HCT116 (cell line): Measurements from ENCODE around the gene SLAIN1. TPM values are rescaled to one million over a fixed set of nuclear protein-coding genes. Genes with fewer than 3 reads are reported as not detected.

Experiments used
- ATAC-seq: fragments of 200-7000 bp; cut with Tn5 transposase; 2 replicates; pipeline ENCODE4 v1.9.1; 2020; ENCODE audit warnings: mild to moderate bottlenecking, moderate library complexity
- BruUV-seq: library from RNA; stranded (reverse); fragments of 400-500 nt; replicated peaks from 2 replicates; lab custom pipeline; 2021; lab: Mats Ljungman, UMichigan
- CTCF ChIA-PET: fragments of 300-600 bp; sonication (Branson Sonifier 250); formaldehyde crosslinking; loops from one replicate; lab custom pipeline; 2021; ENCODE audit warnings: antibody characterized with exemption; lab: Charles Lee
- POLR2A ChIA-PET: fragments of 300-600, 350-600 bp; sonication (Branson Sonifier 250); formaldehyde crosslinking; loops from one replicate; lab custom pipeline; 2021; ENCODE audit warnings: antibody characterized with exemption; lab: Charles Lee
- RAD21 ChIA-PET, 2 experiments: fragments of 300-600 bp; sonication (Branson Sonifier 250); formaldehyde crosslinking; loops; one replicate each; lab custom pipeline; 2023; ENCODE audit warnings: low total read pairs in 2 of 2; ENCODE audit not compliant: uncharacterized antibody in 2 of 2, unreplicated experiment in 2 of 2, low non-redundant PET in 1 of 2; lab: Charles Lee
- DNase-seq: peaks from one replicate; pipeline ENCODE4 v3.0.0-alpha.2; 2010; ENCODE audit warnings: low read depth, low spot score
- H2AFZ ChIP-seq: fragments of 200-600 bp; shearing (Covaris generic), sonication (generic); 2 replicates; pipeline ENCODE4 v1.6.1; 2017; ENCODE audit warnings: low read depth, mixed run types, mixed read lengths, antibody characterized with exemption, low read length; ENCODE audit not compliant: poor library complexity, severe bottlenecking
- H3K27ac ChIP-seq: 2 replicates; pipeline ENCODE4 v1.5.1; 2012; ENCODE audit warnings: low read depth, low read length
- H3K27me3 ChIP-seq: fragments of 200-600 bp; sonication (generic); 2 replicates; pipeline ENCODE4 v1.6.1; 2016; ENCODE audit warnings: mixed run types, low read length, mixed read lengths; ENCODE audit not compliant: insufficient read depth
- H3K36me3 ChIP-seq, 2 experiments: fragments of 200-500 bp in 1 of 2; fragments of 200-600 bp in 1 of 2; sonication (Bioruptor generic) in 1 of 2; sonication (generic) in 1 of 2; 2 replicates each; pipeline versions ENCODE4 v1.5.1 to v1.6.1; 2014 to 2016; ENCODE audit warnings: low read length in 2 of 2, inconsistent platforms in 1 of 2, mixed read lengths in 1 of 2, mixed run types in 1 of 2; ENCODE audit not compliant: insufficient read depth in 2 of 2, control insufficient read depth in 1 of 2
- H3K4me1 ChIP-seq, 2 experiments: fragments of 200-600 bp in 1 of 2; sonication (generic) in 1 of 2; 2 replicates each; pipeline versions ENCODE4 v1.5.1 to v1.6.1; 2012 to 2017; ENCODE audit warnings: low read length in 2 of 2, inconsistent platforms in 1 of 2, mild to moderate bottlenecking in 1 of 2, mixed read lengths in 1 of 2, mixed run types in 1 of 2, moderate library complexity in 1 of 2; ENCODE audit not compliant: insufficient read depth in 2 of 2, control insufficient read depth in 1 of 2
- H3K4me2 ChIP-seq: fragments of 200-600 bp; sonication (generic); 2 replicates; pipeline ENCODE4 v1.6.1; 2017; ENCODE audit warnings: mixed run types, low read length, mixed read lengths
- H3K4me3 ChIP-seq, 2 experiments: fragments of 200-600 bp in 1 of 2; sonication (generic) in 1 of 2; replicated peaks in 1 of 2; 2 replicates each; pipeline ENCODE4 v1.5.1; 2011 to 2016; ENCODE audit warnings: low read length in 2 of 2, control low read depth in 1 of 2, low read depth in 1 of 2, mild to moderate bottlenecking in 1 of 2, mixed read lengths in 1 of 2, mixed run types in 1 of 2
- H3K79me2 ChIP-seq: fragments of 200-600 bp; sonication (generic); 2 replicates; pipeline ENCODE4 v1.6.1; 2017; ENCODE audit warnings: mild to moderate bottlenecking, mixed run types, low read length, moderate library complexity, mixed read lengths; ENCODE audit not compliant: insufficient read depth
- H3K9ac ChIP-seq: fragments of 200-600 bp; sonication (generic); 2 replicates; pipeline ENCODE4 v1.6.1; 2016; ENCODE audit warnings: low read length, mixed read lengths
- H3K9me2 ChIP-seq: fragments of 200-600 bp; sonication (generic), shearing (Covaris generic); 2 replicates; pipeline ENCODE4 v1.6.1; 2017; ENCODE audit warnings: mixed run types, mild to moderate bottlenecking, moderate library complexity; ENCODE audit not compliant: insufficient read depth
- H3K9me3 ChIP-seq, 2 experiments: fragments of 200-500 bp in 1 of 2; fragments of 200-600 bp in 1 of 2; sonication (Bioruptor generic) in 1 of 2; sonication (generic) in 1 of 2; 2 replicates each; pipeline ENCODE4 v1.6.1; 2014 to 2017; ENCODE audit warnings: low read length in 2 of 2, mixed read lengths in 2 of 2, inconsistent platforms in 1 of 2, low read depth in 1 of 2, mild to moderate bottlenecking in 1 of 2, mixed run types in 1 of 2, moderate library complexity in 1 of 2; ENCODE audit not compliant: control insufficient read depth in 1 of 2, insufficient read depth in 1 of 2
- H4K20me1 ChIP-seq: fragments of 200-600 bp; sonication (generic), shearing (Covaris generic); 2 replicates; pipeline ENCODE4 v1.6.1; 2017; ENCODE audit warnings: mixed run types, mild to moderate bottlenecking, moderate library complexity; ENCODE audit not compliant: insufficient read depth
- ELF1 ChIP-seq: IDR thresholded peaks from 2 replicates; pipeline ENCODE4 v1.6.1; 2012; ENCODE audit warnings: low read depth, borderline replicate concordance
- RAD21 ChIP-seq: IDR thresholded peaks from 2 replicates; pipeline ENCODE4 v1.6.1; 2012; ENCODE audit warnings: low read depth, mild to moderate bottlenecking
- REST ChIP-seq: IDR thresholded peaks from 2 replicates; pipeline ENCODE4 v1.6.1; 2012; ENCODE audit warnings: low read depth
- SRF ChIP-seq: IDR thresholded peaks from 2 replicates; pipeline ENCODE4 v1.6.1; 2012; ENCODE audit warnings: low read depth
- ZFX ChIP-seq: fragments of 450-650 bp; IDR thresholded peaks from 2 replicates; pipeline ENCODE4 v1.6.1; 2017
- intact Hi-C: fragments of 100-400 bp; cut with micrococcal nuclease; formaldehyde crosslinking; loops from 2 replicates; pipeline ENCODE4 v1.10.0; 2022
- total RNA-seq: library from RNA; stranded (reverse); gene quantifications from one replicate; pipeline ENCODE4 v1.2.1, GENCODE V29; 2021; ENCODE audit not compliant: unreplicated experiment
- TF ChIP-seq, protein P1 (sequence below), 3 experiments: fragments of 200-600 bp in 1 of 3; sonication (generic) in 1 of 3; IDR thresholded peaks in 2 of 3; conservative IDR thresholded peaks in 1 of 3; 2 replicates each; pipeline ENCODE4 v1.5.1; 2012 to 2017; ENCODE audit warnings: low read depth in 2 of 3, low read length in 2 of 3, antibody characterized with exemption in 1 of 3, borderline replicate concordance in 1 of 3, control low read depth in 1 of 3, mild to moderate bottlenecking in 1 of 3, mixed read lengths in 1 of 3, mixed run types in 1 of 3, moderate library complexity in 1 of 3; ENCODE audit not compliant: insufficient read depth in 1 of 3

Gene SLAIN1
- total RNA-seq, 1 experiment from 2014 or later = 0.34 TPM

- ATAC-seq (no peak), DNase-seq (no peak)
- BruUV-seq = no TSS peak
- no peaks in the 10 kb centered on the region for H4K20me1 ChIP-seq
- CTCF ChIA-PET = interaction anchor here (0.7 to 1.5 kb wide), 2 partner anchors 156 to 157 kb away, joined by 3 to 4 read pairs; no protein-coding TSS in a partner anchor
- H3K4me3 ChIP-seq = no peak overlapping the region
- POLR2A ChIA-PET = no interaction called here
- H3K36me3 ChIP-seq = no peaks in the 10 kb centered on the region
- intact Hi-C loops = no loop called here
- no peak overlapping the region for H3K27ac ChIP-seq
- no peak overlapping the region for H3K9ac ChIP-seq
- H3K4me1 ChIP-seq = no peaks in the 10 kb centered on the region
- H3K79me2 ChIP-seq = no peaks in the 10 kb centered on the region
- no peak overlapping the region for H3K4me2 ChIP-seq
- H3K27me3 ChIP-seq = no peaks in the 10 kb centered on the region
- RAD21 ChIA-PET = no interaction called here
- no peak overlapping the region for H2AFZ ChIP-seq
- no peaks in the 10 kb centered on the region for H3K9me2 ChIP-seq
- TF ChIP-seq ZFX (no peak), ELF1 (no peak)
- TF ChIP-seq, all 23 proteins: peak for 0
- no peaks in the 10 kb centered on the region for H3K9me3 ChIP-seq
Measured at GRCh38 chr13:77749344-77749880, 51.9 kb downstream of the SLAIN1 start.

- Histone ChIP-seq H3K36me3 (no peaks in the 10 kb centered on the region), H3K9me3 (no peaks in the 10 kb centered on the region), H3K4me3 (no peak overlapping the region), H2AFZ (no peak overlapping the region), H3K4me1 (no peaks in the 10 kb centered on the region), H3K4me2 (no peak overlapping the region), H3K9ac (no peak overlapping the region), H3K9me2 (no peaks in the 10 kb centered on the region), H4K20me1 (no peaks in the 10 kb centered on the region), H3K27ac (no peak overlapping the region), H3K79me2 (no peaks in the 10 kb centered on the region), H3K27me3 (no peaks in the 10 kb centered on the region)
- ChIA-PET POLR2A (no interaction called here), RAD21 (no interaction called here), CTCF (interaction anchor here (1.1 kb wide), 1 partner anchor 159 kb away, joined by 3 read pairs; no protein-coding TSS in a partner anchor)
- TF ChIP-seq REST (no peak), RAD21 (peak; percentile 55), SRF (no peak)
- TF ChIP-seq, protein P1, sequence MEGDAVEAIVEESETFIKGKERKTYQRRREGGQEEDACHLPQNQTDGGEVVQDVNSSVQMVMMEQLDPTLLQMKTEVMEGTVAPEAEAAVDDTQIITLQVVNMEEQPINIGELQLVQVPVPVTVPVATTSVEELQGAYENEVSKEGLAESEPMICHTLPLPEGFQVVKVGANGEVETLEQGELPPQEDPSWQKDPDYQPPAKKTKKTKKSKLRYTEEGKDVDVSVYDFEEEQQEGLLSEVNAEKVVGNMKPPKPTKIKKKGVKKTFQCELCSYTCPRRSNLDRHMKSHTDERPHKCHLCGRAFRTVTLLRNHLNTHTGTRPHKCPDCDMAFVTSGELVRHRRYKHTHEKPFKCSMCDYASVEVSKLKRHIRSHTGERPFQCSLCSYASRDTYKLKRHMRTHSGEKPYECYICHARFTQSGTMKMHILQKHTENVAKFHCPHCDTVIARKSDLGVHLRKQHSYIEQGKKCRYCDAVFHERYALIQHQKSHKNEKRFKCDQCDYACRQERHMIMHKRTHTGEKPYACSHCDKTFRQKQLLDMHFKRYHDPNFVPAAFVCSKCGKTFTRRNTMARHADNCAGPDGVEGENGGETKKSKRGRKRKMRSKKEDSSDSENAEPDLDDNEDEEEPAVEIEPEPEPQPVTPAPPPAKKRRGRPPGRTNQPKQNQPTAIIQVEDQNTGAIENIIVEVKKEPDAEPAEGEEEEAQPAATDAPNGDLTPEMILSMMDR (IDR thresholded peaks at IDR 0.05 in 2 of 3, conservative IDR thresholded peaks at IDR 0.05 in 1 of 3; ENCODE audit: borderline replicate concordance in 1 of 3, insufficient read depth in 1 of 3, low read depth in 2 of 3, low read length in 2 of 3) = peak; percentile 53 to 73 (median 54); a peak in 5 of 6 replicates
- intact Hi-C loops = loop anchor here (2.0 to 5.0 kb wide), 2 partner anchors 157 to 259 kb away; no protein-coding TSS in a partner anchor
- DNase-seq (peak; percentile 6), ATAC-seq (peak; percentile 60)
- no TSS peak for BruUV-seq
Measured at GRCh38 chr13:77751513-77752456, 54.3 kb downstream of the SLAIN1 start.
